Mucosa of descending colon (tissue), 3 donors: Measurements from ENCODE around the gene DNAJB2. TPM values are rescaled to one million over a fixed set of nuclear protein-coding genes. Genes with fewer than 3 reads are reported as not detected.

Experiments used
- ATAC-seq: fragments of 200-7000 bp; cut with Tn5 transposase; one replicate; pipeline ENCODE4 v1.9.1; 2020; ENCODE audit warnings: mild to moderate bottlenecking, moderate library complexity
- DNase-seq, 3 donors: peaks; one replicate each; pipeline ENCODE4 v3.0.0-alpha.2; 2020
- H3K36me3 ChIP-seq: fragments of 200-600 bp; one replicate; pipeline ENCODE4 v1.8.0; 2021; ENCODE audit warnings: low read depth, mild to moderate bottlenecking
- H3K4me1 ChIP-seq: fragments of 200-600 bp; one replicate; pipeline ENCODE4 v1.8.0; 2021; ENCODE audit warnings: low read depth, mild to moderate bottlenecking
- H3K4me3 ChIP-seq: fragments of 200-600 bp; one replicate; pipeline ENCODE4 v1.8.0; 2021; ENCODE audit warnings: mild to moderate bottlenecking
- H3K9me3 ChIP-seq: fragments of 200-600 bp; one replicate; pipeline ENCODE4 v1.8.0; 2021; ENCODE audit warnings: mild to moderate bottlenecking
- intact Hi-C, 2 donors: fragments of 100-400 bp; cut with DNase I in 1 of 2; cut with micrococcal nuclease in 1 of 2; formaldehyde crosslinking; loops; one replicate each; pipeline versions ENCODE4 v1.11.0 to v1.11.1; 2022; cut with DNase I, micrococcal nuclease
- long read RNA-seq, 2 donors: library from polyadenylated mRNA; unstranded; transcript quantifications; one replicate each; pipeline ENCODE4 v2.0.0, GENCODE V29; 2019 to 2021
- total RNA-seq, 3 donors: library from RNA; stranded (reverse); fragmentation: NEBNext Ultra II Directional in 2 of 3; extraction: Animal tissue kit (Norgen Biotek cat#: 25700) in 2 of 3; gene quantifications; one replicate each; pipeline versions ENCODE4 v1.2.1 to v1.2.4, GENCODE V29; 2021 to 2023
- TF ChIP-seq, protein P1 (sequence below): fragments of 200-600 bp; IDR thresholded peaks from one replicate; pipeline ENCODE4 v1.8.0; 2022; ENCODE audit warnings: antibody characterized with exemption, mild to moderate bottlenecking
- donor health status: DM: no; HTN: no; CAD: no; lungs with moderate emphysema.
- donor health status: DM: no; HTN: no; CAD: no.
- donor health status: DM: no; HTN: yes; CAD: no.

The DNAJB2 gene
- total RNA-seq: 10 to 100 TPM; 61.0 to 71.0 (median 68.7) TPM
- long read RNA-seq, donor 1, transcript DNAJB2-202 (10 exons, 1,946 nt): major isoform, 5 of 14 reads
- long read RNA-seq, donor 1, partial matches to known transcripts: 5 of 14 reads
- long read RNA-seq, donor 1, other reads (novel, unspliced or antisense): 0 of 14 reads
- long read RNA-seq, donor 2, partial matches to known transcripts: 0 of 2 reads
- long read RNA-seq, donor 2, other reads (novel, unspliced or antisense): 2 of 2 reads

DNA sequence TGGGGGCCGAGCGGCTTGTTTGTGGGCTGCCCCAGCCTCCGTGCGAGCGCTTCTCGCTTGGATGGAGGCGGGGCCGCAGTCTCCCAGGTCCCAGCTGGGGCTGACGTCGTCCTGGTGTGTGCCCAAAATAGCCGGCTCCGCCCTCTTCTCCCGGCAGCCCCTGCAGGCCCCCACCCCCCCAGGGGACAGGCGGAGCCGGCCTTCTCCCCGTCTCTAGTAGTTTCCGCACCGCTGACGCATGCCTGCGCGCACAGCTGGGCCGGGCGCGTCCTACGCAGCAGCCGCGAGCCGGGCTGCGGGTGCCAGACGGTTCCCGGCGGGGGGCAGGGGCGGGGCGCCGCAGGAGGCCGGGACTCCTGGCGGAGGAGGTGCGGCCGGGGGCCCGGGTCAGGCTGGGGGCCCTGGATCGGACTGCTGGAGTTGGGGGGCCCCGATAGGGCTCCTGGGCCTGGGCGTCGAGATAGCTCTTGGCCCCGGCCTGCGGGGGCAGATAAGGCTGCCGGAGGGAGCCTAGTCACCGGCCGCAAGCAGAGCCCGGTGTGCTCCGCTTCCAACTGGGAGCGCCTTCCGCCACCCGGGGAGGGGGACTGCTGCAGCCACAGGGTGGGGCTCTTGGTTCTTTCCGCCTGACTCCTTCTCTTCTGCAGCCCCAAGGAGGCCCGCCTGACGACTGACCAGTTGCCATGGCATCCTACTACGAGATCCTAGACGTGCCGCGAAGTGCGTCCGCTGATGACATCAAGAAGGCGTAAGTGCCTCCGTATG is at the start of gene DNAJB2:
DNAJB2 (plus strand) TSS at position 216 of the 765 bp plus-strand sequence; CDS start at position 684, 468 bp downstream.
- peaks cover 3% of the 10 kb centered on the region for H3K36me3 ChIP-seq
- H3K4me1 ChIP-seq: peaks cover 18% of the 10 kb centered on the region
- H3K9me3 ChIP-seq: no peaks in the 10 kb centered on the region
- DNase-seq (peak; percentile 99), ATAC-seq (peak; percentile 97)
- TF ChIP-seq, protein P1, sequence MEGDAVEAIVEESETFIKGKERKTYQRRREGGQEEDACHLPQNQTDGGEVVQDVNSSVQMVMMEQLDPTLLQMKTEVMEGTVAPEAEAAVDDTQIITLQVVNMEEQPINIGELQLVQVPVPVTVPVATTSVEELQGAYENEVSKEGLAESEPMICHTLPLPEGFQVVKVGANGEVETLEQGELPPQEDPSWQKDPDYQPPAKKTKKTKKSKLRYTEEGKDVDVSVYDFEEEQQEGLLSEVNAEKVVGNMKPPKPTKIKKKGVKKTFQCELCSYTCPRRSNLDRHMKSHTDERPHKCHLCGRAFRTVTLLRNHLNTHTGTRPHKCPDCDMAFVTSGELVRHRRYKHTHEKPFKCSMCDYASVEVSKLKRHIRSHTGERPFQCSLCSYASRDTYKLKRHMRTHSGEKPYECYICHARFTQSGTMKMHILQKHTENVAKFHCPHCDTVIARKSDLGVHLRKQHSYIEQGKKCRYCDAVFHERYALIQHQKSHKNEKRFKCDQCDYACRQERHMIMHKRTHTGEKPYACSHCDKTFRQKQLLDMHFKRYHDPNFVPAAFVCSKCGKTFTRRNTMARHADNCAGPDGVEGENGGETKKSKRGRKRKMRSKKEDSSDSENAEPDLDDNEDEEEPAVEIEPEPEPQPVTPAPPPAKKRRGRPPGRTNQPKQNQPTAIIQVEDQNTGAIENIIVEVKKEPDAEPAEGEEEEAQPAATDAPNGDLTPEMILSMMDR: no peak
- H3K4me3 ChIP-seq: peak within 1 kb of the TSS; percentile 63
- intact Hi-C loops: no loop called here

DNA sequence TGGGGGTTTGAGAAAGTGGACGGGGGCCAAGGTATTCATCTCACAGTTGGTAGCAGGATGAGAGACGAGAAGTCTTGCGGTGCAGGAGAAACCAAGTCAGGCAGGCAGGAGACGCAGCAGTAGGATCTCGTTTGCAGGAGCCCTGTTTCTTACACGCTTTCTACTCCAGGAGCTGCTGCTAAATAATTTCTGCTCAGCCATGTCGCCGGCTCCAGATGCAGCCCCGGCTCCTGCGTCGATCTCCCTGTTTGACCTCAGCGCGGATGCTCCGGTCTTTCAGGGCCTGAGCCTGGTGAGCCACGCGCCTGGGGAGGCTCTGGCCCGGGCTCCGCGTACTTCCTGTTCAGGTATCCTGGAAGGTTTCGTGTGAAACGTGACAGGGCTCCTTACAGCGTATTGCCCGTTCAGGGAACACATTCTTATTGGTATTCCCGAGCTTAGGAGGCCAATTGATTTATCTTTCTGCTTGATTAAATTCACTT is 49.1 kb upstream of the DNAJB2 start:
- Histone ChIP-seq H3K4me1 (peaks cover 20% of the 10 kb centered on the region), H3K4me3 (peak overlapping the region; percentile 46), H3K36me3 (peaks cover 5% of the 10 kb centered on the region), H3K9me3 (no peaks in the 10 kb centered on the region)
- peak; percentile 74 to 86 (median 79) for DNase-seq
- intact Hi-C loops: no loop called here
- TF ChIP-seq, protein P1: no peak
- peak; percentile 65 for ATAC-seq

DNA sequence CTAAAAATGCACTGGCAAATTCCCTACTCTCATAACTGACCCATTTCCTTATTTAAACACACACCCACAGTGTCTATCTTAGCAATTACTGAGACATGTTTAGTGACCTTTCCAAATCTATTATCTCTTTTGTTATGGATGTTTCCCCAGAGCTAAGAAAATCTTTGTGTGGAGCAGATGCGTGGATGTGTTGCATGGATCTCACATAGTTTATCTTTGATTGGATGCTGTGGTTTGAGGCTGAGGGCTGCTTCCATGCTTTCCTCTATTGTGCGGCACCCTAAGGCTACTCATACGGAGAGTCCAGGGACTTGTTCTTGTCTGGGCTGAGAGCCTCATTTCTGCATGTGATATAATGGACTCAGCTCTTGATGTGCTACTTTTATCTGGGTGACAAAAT is 44.8 kb upstream of the DNAJB2 start:
- TF ChIP-seq, protein P1: no peak
- intact Hi-C loops: no loop called here
- DNase-seq (no peak), ATAC-seq (no peak)
- Histone ChIP-seq H3K9me3 (no peaks in the 10 kb centered on the region), H3K36me3 (peaks cover 20% of the 10 kb centered on the region), H3K4me3 (no peak overlapping the region), H3K4me1 (peaks cover 12% of the 10 kb centered on the region)

DNA sequence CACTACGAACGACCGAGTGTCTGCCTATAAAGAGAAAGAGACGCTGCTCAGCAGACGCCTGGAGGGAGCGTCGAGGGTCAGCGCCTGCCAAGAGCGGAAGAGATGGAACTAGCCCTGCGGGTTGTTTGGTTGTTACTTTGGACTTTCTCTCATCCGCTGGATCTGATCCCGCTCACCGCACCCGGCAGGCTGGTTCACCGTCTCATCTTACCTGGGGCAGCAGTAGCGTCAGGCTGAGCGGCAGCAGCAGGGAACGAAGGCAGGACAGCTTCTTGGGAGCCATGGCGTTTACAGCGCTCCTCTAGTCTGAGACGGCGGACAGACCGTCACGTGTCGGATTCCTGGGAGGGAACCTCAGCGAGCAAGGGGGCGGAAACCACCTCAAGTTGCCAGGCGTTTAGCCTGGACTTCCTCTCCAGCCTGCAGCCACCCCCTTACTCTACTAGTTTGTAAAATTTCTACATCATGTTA is 35.8 kb upstream of the DNAJB2 start:
- ATAC-seq (peak; percentile 43), DNase-seq (peak; percentile 62 to 75 (median 72))
- no peaks in the 10 kb centered on the region for H3K36me3 ChIP-seq
- peaks cover 23% of the 10 kb centered on the region for H3K4me1 ChIP-seq
- intact Hi-C loops: no loop called here
- TF ChIP-seq, protein P1: no peak
- H3K4me3 ChIP-seq: no peak overlapping the region
- no peaks in the 10 kb centered on the region for H3K9me3 ChIP-seq

DNA sequence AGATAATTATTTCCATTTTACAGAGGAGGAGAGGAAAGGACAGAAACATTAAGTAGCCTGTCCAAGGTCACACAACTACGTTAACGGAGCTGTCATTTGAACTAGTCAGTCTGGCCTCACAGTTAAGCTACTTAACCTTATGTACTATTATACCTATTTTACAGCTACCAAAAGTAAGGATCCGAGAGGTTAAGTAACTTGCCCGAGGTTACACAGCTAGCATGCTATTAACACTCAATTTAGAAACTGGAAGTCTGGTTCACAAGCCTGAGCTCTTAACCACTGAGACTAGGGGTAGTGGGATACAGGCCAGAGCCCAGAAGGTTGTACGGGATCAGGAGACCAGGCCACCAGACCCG is 34.4 kb upstream of the DNAJB2 start:
- no peak overlapping the region for H3K4me3 ChIP-seq
- no peaks in the 10 kb centered on the region for H3K9me3 ChIP-seq
- intact Hi-C loops: no loop called here
- no peak for ATAC-seq
- H3K36me3 ChIP-seq: no peaks in the 10 kb centered on the region
- TF ChIP-seq, protein P1: no peak
- peaks cover 37% of the 10 kb centered on the region for H3K4me1 ChIP-seq
- no peak for DNase-seq
